SH-SY5Y (cell line): ENCODE data around the gene SCTR.

Source experiments
- GATA2 ChIP-seq: IDR thresholded peaks from 2 replicates; pipeline ENCODE4 v1.6.1; 2011; ENCODE audit warnings: mild to moderate bottlenecking, low read depth, low read length
- GATA3 ChIP-seq: IDR thresholded peaks from 2 replicates; pipeline ENCODE4 v1.6.1; 2011; ENCODE audit warnings: low read depth, mild to moderate bottlenecking, low read length, moderate library complexity

- no peak for TF ChIP-seq GATA2
- no peak for TF ChIP-seq GATA3
Observed at GRCh38 chr2:119495948-119496347, 28.3 kb downstream of the SCTR start.
